Body of pancreas (tissue), 4 donors: Measurements from ENCODE around the gene CAPN10.

Source experiments
- POLR2A ChIP-seq, 3 donors: fragments of 450-650 bp; IDR thresholded peaks; one replicate each; pipeline ENCODE4 v1.6.1; 2016; ENCODE audit warnings: antibody characterized with exemption in 3 of 3, mild to moderate bottlenecking in 2 of 3
- TF ChIP-seq, protein P1 (sequence below), 7 experiments: fragments of 450-650 bp in 4 of 7; fragments of 200-600 bp in 3 of 7; sonication (generic) in 3 of 7; IDR thresholded peaks; one replicate each; pipeline ENCODE4 v1.5.1; 2016 to 2019; ENCODE audit warnings: antibody characterized with exemption in 7 of 7

DNA sequence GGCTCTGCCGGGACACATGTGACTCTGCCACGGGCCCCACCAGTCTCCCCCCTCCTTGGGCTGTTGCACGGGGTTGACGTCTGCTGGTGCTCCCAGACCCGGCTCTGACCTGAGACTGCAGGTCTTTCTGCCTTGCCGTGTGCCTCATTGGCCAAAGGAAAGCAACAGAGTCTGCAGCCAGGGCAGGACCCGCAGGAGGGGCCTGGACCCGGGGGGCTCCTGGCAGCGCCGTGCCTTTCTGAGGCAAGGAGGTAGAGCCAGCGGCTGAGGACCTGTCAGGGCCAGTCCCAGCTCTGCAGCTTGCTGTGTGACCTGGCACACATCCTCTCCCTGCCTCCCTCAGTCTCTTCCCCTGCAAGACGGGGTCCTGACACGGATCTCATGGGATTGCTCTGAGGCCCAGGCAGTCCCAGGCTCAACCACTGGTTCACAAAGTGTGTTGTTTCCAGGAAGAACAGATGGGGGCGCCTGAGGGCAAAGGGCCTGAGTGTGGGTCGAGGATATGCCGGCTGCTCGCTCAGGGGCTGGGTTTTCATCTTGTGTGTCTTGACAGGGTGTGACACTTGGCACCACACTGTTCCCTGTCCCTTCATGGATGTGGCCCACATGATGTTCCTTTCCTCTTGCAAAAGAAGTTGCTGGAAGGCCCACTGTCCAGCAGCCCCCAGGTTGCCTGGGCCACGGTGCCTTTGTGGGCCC is 9.0 kb downstream of the CAPN10 start:
- TF ChIP-seq, protein P1, sequence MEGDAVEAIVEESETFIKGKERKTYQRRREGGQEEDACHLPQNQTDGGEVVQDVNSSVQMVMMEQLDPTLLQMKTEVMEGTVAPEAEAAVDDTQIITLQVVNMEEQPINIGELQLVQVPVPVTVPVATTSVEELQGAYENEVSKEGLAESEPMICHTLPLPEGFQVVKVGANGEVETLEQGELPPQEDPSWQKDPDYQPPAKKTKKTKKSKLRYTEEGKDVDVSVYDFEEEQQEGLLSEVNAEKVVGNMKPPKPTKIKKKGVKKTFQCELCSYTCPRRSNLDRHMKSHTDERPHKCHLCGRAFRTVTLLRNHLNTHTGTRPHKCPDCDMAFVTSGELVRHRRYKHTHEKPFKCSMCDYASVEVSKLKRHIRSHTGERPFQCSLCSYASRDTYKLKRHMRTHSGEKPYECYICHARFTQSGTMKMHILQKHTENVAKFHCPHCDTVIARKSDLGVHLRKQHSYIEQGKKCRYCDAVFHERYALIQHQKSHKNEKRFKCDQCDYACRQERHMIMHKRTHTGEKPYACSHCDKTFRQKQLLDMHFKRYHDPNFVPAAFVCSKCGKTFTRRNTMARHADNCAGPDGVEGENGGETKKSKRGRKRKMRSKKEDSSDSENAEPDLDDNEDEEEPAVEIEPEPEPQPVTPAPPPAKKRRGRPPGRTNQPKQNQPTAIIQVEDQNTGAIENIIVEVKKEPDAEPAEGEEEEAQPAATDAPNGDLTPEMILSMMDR (IDR thresholded peaks at IDR 0.05): peak in 1 of 7 experiments; percentile 15
- TF ChIP-seq POLR2A (IDR thresholded peaks at IDR 0.05): no peak
